Suppressor macrophage (primary cell): ENCODE data around the gene CACNG4.
A peak's percentile ranks its signal among the peaks of the same experiment; 100 is the strongest.

Experiments
- DNase-seq, 4 experiments: peaks; one replicate each; pipeline ENCODE4 v3.0.0-alpha.2; 2020 to 2022

CACNG4 gene

DNA sequence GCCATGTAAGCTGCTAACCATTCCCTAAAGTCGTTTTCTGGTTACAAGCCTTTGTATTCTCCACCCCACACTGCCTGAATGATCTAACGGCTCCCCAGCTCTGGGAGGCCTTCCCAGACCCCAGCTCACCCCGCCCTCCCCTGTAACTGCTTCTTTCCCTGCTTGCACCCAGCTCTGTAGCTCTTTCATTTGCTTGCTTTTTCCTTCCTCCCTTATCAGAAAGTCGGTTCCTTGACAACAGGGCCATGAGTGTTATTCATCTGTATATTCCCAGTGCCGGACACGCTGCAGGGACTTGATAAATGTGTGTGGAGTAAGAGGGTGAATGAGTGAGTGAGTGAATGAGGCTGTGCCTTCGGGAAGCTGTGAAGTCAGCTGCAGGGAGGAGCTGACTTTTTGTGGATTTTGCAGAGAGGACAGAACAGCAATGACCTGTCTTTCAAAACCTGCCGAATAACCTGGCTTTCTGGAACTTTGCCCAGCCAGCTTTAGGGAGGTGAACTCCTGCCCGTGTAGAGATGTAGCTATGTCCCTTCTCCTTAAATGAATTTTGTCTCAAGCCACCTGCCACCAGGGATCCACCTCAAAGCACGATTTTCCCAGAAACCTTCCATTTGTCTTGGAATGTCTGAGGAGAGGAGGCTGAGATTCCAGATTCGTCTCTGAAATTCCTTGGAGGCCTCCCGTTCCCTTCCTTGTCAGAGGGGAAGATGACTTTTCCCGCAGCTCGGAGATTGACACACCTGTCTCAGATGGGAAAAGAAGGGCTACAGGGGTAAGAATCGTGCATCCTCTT is 20.0 kb upstream of the CACNG4 start:
- no peak for DNase-seq

- peak in 1 of 4 experiments; percentile 14 for DNase-seq
Observed at GRCh38 chr17:66945147-66945835, 19.2 kb upstream of the CACNG4 start.

DNA sequence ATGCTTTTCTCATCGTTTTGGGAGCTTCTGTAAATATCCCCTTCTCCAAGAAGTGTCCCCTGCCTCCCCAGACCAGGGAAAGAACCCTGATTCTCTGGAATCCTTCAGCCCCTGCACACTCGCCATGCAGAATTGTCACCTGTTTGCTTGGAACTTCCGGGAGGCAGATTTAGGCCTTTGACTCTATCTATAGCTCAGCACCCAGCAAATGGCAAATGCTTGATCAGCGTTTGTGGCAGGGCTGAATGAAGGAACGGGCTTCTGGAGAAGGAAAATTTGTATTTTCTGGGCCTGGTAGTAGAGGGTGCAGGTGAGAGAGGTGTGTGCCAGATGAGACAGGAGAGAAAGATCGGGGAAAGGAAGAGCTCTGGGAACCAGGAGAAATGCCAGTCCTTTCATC is 18.3 kb upstream of the CACNG4 start:
- DNase-seq = no peak

DNA sequence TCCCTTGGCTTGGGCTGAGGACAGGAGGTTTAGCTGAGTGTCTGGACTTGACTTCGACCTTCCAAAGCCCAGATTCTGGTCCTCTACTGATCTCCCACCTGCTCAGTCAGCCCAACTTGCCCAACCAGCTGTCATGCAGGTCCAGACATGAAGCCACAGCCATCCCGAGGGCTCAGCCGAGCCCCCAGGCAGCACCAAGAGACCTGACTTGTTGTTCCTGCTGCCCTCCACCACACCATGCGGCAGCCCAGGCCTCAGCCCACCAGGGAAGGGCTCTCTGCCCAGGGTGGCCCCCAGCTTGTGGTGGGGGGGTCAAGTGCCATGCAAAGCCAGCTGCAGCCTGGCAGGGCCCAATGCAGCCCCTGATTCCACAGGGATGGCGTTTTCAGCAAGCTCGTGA is 17.2 kb upstream of the CACNG4 start:
- DNase-seq = no peak

DNA sequence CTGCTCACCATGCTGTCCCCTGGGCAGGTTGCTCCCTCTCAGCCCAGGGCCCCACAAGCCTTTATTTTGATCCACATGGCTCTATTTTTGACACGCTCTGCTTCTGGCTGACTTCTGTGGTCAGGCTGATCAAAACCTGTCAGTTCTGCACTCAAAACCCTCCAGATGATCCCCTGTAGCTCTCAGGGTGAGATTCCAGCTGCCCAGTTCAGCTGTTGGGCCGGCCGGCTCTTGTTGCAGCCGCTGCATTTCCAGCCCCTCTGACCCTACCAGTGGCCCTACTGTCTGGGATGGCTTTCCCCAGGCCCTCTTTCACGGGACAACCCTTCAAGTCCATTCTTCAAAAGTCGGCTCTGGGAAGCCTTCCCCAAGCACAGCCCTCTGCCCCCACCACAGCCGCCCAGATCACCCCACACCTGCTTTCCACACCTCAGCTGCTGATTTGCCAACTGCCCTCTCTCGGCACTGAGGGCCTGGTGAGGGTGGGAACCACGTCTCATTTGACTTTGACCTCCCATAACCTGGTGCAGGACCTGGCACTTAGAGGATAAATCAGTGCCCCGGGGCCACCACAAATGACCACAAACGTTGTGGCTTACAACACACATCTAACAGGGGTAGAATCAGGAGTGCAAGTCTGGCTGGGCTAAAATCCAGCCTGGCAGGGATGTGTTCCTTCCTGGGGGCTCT is 16.3 kb upstream of the CACNG4 start:
- no peak for DNase-seq

DNA sequence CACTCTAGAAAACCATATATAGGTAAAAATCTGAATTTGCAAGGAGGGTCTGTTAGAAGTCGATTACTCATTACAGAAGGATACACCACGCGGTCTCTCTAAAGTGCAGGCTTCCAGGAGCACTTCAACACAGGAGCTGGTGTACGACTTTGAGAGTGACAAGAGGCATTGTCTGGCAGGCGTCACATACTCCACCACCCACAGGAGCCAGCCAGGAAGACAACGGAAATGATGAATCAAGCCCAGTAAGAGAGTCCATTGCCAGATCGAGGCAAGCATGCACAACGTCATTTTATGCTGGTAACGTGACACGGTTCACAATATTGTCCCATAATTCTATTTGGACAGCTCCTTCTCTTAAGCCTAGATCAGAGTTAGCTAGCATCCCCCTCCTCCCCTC is 15.0 kb upstream of the CACNG4 start:
- no peak for DNase-seq

- DNase-seq = no peak
Observed at GRCh38 chr17:66950325-66950724, 14.2 kb upstream of the CACNG4 start.

DNA sequence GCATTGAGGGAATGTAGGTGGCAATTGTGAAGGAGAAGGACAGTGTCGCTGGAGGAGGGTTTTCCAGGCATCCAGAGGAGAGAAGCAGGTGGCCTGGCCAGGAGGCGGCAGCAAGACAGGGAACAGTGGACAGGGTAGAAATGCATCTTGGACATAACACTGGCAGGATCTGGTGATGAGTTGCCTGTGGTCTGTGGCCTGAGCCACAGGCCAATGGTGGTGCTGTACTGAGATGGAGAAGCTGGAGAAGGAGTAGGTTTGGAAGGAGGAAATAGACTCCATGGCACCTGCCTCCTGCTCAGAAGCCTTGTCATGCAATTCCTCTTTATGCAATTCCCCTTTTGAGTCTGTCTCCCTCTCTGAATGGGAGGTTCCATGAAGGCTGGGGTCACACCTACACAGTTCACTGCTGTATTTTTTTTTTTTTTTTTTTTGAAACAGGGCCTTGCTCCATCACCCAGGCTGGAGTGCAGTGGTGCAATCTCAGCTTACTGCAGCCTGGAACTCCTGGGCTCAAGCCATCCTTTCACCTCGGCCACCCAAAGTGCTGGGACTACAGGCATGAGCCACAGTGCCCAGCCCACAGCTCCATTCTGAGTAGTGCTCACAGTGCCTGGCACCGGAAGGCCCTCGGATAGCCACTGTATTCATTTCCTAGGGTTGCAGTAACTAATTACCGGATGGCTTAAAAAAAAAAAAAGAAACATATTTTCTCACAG is 13.5 kb upstream of the CACNG4 start:
- peak; percentile 6 to 67 (median 65) for DNase-seq

DNA sequence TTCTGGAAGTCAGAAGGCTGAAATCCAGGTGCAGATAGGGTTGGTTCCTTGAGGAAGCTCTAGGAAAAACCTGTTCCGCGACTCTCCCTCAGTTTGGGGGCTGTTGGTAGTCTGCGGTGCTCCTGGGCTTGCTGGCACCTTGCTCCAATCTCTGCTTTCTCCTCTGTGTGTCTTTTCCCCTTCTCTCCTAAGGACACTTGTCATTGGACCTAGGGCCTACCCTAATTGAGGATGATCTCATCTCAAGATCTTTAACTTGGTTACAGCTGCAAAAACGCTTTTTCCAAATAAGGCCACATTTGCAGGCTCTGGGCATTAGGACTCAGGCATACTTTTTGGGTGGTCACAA is 12.9 kb upstream of the CACNG4 start:
- DNase-seq = no peak

GRCh38 chr17:66952031-66952524 is 12.4 kb upstream of the CACNG4 start:
- DNase-seq = no peak

- DNase-seq = no peak
Observed at GRCh38 chr17:66952681-66953629, 11.6 kb upstream of the CACNG4 start.

- DNase-seq = no peak
Observed at GRCh38 chr17:66953630-66954020, 10.9 kb upstream of the CACNG4 start.

- no peak for DNase-seq
Observed at GRCh38 chr17:66954632-66955031, 9.9 kb upstream of the CACNG4 start.

GRCh38 chr17:66955821-66956220 is 8.7 kb upstream of the CACNG4 start:
- DNase-seq = no peak

- DNase-seq = no peak
Observed at GRCh38 chr17:66956941-66957340, 7.6 kb upstream of the CACNG4 start.

- DNase-seq = no peak
Observed at GRCh38 chr17:66957343-66957742, 7.2 kb upstream of the CACNG4 start.

DNA sequence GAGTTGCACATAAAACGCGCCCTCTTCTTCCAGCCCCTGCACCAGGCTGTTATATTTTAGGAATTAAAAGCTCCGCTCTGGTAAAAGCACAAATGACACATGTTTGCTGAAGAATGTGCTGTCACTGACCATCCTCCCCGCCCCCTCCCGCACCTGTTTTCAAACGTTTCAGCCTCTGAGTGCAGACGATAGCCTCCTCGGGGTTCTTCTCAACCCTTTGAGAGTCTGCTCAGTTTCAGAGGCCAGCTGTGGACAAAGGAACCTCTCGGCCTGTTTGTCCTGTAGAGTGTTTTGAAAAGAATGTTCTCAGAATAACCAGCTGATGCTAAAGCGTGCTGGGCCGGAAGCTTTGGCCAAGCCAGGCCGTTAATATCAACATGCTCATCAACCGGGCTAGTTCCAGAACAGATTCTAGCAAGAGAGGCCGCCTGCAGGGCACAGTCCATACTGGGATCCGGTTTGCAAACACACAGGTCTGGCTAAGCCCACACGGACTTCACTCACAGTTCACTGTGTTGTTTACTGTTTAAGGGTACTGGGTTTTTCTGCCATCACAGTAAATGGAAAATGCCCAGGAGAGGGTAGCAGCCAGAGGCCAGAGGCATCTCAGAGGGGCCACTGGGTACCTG is 6.4 kb upstream of the CACNG4 start:
- no peak for DNase-seq

GRCh38 chr17:66959641-66960375 is 4.7 kb upstream of the CACNG4 start:
- no peak for DNase-seq

- no peak for DNase-seq
Observed at GRCh38 chr17:66960613-66961012, 3.9 kb upstream of the CACNG4 start.

GRCh38 chr17:66963521-66963908 is 992 bp upstream of the CACNG4 start:
- DNase-seq = no peak
